Measurements from ENCODE around the gene PKP3.
"Not testable (repeated sequence)": the region's sequence is repeated elsewhere in the genome, so short reads cannot be mapped to it uniquely, and the experiment has no call there.

The PKP3 gene

GRCh38 chr11:412641-413119, 18.7 kb downstream of the PKP3 start:
- DNase-seq (ENCODE audit: low spot score), result no peak

DNA sequence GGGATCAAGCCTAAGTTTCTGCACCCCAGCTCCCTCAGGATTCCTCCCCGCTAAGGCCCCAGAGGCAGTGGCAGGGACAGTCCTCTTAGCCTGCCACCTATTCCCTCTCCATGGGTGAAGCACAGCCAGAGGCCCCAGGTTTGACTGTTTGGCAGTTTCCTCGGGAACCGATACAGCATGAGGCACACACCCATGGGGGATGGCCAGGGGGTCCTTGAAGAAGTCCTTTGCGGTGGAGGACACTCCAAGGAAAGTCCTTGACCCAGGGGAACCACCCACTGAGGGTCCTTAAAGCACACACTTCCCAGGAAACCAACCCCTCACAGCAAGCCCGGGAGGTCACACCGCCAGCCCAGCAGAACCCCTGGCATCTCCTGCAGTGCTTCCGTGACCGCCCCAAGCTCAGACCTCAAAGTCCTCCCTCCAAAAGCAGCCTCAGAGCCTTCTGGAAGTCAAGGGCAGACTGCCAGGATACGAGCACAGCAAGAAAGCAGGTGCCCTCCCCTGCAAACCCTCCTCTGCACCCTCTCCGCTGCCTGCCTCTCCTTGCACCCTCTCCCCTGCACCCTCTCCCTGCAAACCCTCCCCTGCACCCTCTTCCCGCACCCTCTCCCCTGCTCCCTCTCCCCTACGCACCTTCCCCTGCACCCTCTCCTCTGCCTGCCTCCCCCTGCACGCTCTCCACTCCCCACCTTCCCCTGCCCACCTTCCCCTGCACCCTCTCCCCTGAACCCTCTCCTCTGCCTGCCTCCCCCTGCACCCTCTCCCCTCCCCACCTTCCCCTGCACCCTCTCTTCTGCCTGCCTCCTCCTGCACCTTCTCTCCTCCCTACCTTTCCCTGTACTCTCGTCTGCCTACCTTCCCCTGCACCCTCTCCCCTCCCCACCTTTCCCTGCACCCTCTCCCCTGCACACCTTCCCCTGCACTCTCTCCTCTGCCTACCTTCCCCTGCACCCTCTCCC, 19.4 kb downstream of the PKP3 start:
- DNase-seq (ENCODE audit: low spot score), result no peak

DNA sequence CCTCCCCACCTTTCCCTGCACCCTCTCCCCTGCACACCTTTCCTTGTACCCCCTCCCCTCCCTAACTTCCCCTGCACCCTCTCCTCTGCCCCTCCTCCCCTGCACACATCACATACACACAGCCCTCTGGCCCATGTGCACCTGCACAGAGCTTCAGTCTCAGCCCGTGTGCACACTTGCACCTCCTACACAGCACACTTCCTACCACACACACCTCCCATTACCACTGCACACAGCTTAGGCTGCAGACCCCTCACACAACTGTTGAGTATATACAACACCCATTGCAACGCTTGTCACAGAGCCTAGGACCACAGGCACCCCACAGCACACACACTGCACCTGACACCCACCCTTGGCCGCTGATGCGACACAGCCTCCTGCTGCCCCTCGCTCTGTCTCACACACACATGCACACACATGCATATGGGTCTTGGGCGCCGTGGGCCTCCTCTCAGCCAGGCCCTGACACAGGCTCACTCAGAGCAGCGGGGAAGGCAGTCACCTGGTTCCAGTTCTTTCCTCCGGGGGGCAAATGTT, 20.4 kb downstream of the PKP3 start:
- no peak for DNase-seq (ENCODE audit: low spot score)

DNA sequence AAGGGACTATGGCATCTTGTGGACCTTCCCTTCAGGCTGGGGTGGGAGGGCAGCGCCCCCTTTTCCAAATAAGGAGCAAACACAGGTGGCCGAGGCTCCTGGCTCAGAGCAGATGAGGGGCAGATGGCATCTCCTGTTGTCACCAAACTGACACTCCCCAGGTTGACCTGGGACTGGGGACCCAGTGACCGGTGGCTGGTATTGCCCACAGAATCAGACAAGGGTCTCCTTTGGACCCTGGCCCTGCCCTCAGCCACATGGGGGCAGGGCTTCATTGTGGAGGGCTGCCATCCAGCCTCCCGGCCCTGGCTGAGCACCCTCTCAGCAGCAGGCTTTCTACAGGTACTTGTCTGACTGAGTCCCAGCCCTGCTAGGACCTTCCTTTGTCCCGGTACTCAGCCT, 21.6 kb downstream of the PKP3 start:
- no peak for DNase-seq (ENCODE audit: low spot score)

DNA sequence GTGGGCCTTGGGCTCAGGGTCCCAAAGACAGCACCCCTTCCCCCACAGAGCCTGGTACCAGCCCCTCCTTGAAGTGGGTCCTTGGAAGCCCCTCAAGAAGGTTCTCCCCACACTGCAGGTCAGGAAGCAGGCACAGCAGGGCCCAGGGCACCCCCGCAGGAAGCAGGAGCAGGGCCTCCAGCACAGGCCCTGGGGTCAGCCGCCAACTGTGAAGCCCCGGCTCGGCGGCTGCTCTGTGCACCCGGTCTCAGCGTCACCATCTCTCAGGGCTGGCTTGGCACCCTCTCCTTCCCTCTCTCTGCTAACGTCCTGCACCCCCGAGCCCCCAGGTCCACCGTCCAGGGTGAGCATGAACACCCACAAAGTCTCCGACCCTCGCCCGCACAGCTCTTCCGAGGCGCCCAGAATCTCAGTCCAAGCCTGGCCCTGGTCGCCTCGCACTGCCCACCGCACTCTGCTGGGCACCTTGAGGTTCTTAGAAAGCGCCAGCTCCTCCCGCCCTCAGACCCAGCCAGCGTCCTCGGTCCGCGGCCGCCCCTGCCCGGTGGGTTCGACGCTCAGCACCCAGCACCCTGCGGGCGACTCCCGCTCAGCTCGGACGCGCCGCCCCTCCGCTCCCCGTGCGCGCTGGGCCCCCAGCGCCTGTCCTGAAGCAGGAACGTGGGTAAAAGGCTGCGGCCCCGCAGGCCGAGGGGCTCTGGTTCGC, 22.2 kb downstream of the PKP3 start:
- DNase-seq (ENCODE audit: low spot score), result no peak

- DNase-seq (ENCODE audit: low spot score), result peak; percentile 49
These were observed 23.0 kb downstream of the PKP3 start for GRCh38 chr11:416757-417621.

DNA sequence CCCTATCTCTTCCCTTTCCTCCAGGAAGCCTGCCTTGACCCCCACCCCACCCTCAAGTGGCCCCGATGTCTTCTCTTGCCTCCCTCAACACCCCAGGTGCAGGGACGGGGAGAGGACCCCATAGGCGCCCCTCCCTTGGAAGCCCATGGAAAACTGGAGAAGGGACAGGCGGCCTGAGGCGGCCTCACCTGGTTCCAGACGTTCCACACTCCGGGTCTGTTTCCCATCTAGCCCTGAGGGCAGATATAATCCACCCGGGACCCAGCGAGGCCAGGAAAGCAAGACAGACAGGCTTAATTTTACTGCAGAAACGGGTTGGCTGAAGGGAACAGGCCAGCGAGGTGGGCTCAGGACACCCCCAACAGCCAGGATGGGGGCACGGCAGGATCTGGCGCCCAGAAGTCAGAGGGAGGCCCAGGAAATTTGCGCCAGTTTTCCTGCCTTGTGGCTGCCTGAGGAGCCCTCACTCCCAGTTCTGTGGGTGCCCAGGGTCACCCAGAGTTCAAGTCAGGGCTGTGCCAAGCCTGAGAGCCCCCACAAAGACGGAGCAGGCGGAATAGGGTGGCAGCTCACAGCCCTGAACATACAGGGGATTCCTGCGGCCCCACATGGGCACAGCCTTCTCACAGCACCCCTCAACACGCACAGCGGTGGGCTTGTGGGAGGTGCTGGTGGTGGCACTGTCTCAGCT, 23.8 kb downstream of the PKP3 start:
- DNase-seq (ENCODE audit: low spot score), result no peak

DNA sequence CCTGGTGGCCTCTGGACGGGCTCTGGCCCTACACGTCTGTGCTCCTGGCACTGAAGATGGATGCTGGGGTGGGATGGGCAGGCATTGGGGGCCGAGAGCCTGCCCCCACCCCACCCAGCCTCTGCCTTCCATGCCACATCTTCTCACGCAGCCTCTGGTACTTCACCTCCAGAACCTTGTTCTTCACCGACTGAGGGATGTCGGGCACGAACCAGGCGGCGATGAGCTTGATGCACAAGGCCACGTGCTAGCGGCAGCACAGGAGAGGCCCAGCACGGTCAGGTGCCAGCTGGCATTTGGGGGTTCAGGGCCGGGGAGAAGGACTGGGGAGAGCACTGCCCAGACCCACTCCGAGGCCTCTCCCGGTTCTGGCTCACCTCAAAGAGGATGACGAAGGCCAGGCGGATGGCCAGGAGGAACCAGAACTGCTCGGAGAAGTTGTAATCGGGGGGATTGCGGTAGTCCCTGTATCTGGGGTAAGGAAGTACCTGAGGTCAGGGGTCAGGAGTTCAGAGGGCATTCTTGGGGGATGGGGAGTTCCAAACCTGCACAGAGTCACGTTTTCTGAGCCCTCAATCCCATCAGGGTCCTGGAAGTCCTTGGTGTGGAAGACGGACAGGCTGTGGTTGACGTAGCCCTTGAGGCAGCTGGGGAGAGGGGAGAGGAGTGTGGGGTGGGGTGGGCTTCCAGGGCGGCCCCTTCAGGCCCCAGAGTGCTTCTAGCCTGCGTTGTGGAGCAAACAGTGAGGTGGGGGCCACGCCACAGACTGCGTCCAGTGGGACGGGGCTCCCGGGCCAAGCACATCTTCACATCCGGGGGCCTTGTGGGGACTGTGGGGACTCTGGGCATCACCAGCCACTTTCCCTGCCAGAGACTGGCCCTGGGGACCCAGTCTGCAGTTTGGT, 24.6 kb downstream of the PKP3 start:
- no peak for DNase-seq (ENCODE audit: low spot score)

- DNase-seq (ENCODE audit: low spot score), result no peak
These were observed 25.4 kb downstream of the PKP3 start for GRCh38 chr11:419248-420005.

GRCh38 chr11:420054-420910, 26.3 kb downstream of the PKP3 start:
- no peak for DNase-seq (ENCODE audit: low spot score)

DNA sequence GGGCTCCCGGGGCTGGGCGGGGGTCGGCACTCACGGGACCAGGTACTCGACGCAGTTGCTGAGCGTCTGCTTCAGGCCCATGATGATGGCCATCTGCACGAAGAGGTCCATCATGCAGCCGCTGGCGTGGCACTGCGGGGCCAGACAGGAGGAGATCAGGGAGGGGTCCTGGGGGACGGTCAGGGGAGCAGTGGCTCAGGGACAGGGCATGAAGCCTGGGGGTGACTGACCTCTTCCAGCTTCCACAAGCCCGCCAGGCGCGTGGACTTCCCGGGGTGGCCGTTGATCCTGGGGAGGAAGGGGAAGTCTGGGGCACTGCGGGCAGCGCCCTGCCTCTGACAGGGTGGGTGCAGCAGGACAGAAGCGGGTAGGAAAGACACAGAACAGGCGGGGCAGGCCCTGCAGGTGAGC, 26.9 kb downstream of the PKP3 start:
- no peak for DNase-seq (ENCODE audit: low spot score)

DNA sequence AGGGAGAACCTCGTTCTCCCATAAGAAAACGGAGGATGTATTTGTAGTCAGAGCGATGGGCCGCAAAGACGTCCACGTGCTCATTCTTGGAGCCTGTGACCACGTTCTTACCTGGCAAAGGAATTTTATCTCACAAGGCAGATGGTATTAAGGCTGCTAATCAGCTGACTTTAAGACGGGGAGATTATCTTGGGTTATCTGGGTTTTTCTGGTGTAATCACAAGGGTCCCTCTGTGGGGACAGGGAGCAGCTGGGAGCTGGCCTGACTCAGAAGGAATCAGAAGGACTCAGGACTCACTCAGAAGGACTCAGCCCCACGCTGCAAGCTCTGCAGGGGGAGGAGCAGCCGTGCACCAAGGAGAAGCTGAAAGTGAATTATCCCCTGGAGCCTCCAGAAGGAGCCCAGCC, 28.2 kb downstream of the PKP3 start:
- DNase-seq (ENCODE audit: low spot score), result peak; percentile 40

DNA sequence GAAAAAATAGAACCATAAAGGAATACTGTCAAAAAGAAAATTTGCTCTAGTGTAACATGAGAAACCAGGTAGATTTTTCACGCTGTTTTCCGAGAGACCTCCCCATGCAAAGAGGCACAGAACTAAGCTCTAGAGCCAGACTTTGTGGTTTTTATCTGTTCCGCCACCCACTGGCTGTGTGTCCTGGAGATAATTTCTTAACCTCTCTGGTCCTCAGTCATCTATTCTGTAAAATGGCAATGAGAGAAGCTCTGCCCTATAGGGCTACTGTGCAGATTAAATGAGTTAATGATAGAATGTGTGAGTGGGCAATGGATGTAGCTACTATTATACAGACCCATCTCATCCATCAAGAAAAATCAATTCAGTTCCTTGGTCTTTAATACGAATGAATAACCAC, 30.2 kb downstream of the PKP3 start:
- no peak for DNase-seq (ENCODE audit: low spot score)

GRCh38 chr11:424766-425165, 30.8 kb downstream of the PKP3 start:
- not testable (repeated sequence) for DNase-seq (ENCODE audit: low spot score)

GRCh38 chr11:425301-425700, 31.3 kb downstream of the PKP3 start:
- DNase-seq (ENCODE audit: low spot score), result no peak

- DNase-seq (ENCODE audit: low spot score), result no peak
These were observed 32.8 kb downstream of the PKP3 start for GRCh38 chr11:426851-427250.

DNA sequence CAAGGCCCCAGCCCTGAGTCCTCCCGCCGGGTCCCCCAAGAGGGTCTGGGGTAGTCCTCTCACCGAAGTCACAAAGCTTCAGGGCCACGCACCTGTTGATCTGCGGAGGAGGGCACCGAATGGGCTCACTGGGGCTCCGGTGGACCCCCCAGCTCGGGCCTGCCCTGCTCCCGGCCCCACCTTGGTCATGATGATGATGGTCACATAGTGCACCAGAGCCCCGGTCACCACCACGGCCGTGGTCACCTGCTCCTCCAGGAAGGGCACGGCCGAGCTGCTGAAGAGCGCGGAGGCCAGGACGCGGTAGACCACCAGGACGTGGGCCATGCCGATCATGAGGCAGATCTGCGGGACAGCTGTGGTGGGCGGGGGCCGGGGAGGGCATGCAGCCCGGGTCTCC, 34.3 kb downstream of the PKP3 start:
- no peak for DNase-seq (ENCODE audit: low spot score)

GRCh38 chr11:429391-429790, 35.4 kb downstream of the PKP3 start:
- DNase-seq (ENCODE audit: low spot score), result no peak
